ENCODE data around the gene GVQW3. TPM values are rescaled to one million over a fixed set of nuclear protein-coding genes. Genes with fewer than 3 reads are reported as not detected.

The GVQW3 gene
- total and polyA plus RNA-seq, 7 donors = 0.41 to 4.7 (median 1.8) TPM

GRCh38 chr11:76355172-76355571 is 26.0 kb upstream of the GVQW3 start:
- Histone ChIP-seq H3K4me1 (no peaks in the 10 kb centered on the region), H3K4me3 (no peak overlapping the region), H3K36me3 (peaks cover 0 to 72% (median 5%) of the 10 kb centered on the region in 4 donors), H3K27ac (no peak overlapping the region), H3K9me3 (peaks cover 0 to 3% (median 0%) of the 10 kb centered on the region in 4 donors), H3K27me3 (no peaks in the 10 kb centered on the region)
- intact Hi-C loops (cut with DNase I) = no loop called here
- TF ChIP-seq POLR2AphosphoS5 (IDR thresholded peaks at IDR 0.05) (no peak), EP300 (IDR thresholded peaks at IDR 0.05) (no peak), CTCF (IDR thresholded peaks at IDR 0.05) (no peak), POLR2A (IDR thresholded peaks at IDR 0.05) (no peak)
- 100% methylated on average over 1 of the region's 1 CpG for WGBS, 2 donors
- no peak for DNase-seq

DNA sequence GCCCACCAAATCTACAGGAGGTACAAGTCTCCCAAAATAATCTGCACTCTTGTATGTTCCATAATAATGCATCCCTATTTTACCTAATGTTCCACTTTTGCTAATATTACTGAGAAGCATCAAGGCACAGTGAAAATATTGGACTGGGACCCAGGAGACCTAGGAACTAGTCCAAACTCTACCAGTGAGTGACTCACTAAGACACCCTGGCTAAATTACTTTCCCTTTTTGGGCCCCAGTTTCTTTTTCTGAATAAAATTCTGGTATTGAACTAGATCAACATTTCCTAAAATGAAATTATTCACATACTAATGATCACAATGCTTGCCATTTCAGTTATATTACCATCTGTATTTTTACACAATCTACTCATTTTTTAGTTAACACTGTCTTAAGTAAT is 19.7 kb upstream of the GVQW3 start:
- Histone ChIP-seq H3K4me3 (no peak overlapping the region), H3K36me3 (peaks cover 0 to 31% (median 0%) of the 10 kb centered on the region in 4 donors), H3K9me3 (no peaks in the 10 kb centered on the region), H3K27ac (no peak overlapping the region), H3K27me3 (no peaks in the 10 kb centered on the region), H3K4me1 (peaks cover 0 to 15% (median 13%) of the 10 kb centered on the region in 4 donors)
- no peak for TF ChIP-seq POLR2A (IDR thresholded peaks at IDR 0.05)
- TF ChIP-seq CTCF (IDR thresholded peaks at IDR 0.05) = no peak
- TF ChIP-seq EP300 (IDR thresholded peaks at IDR 0.05) = no peak
- no peak for TF ChIP-seq POLR2AphosphoS5 (IDR thresholded peaks at IDR 0.05)
- intact Hi-C loops (cut with DNase I) = no loop called here
- DNase-seq = no peak

- intact Hi-C loops (cut with DNase I) = no loop called here
- Histone ChIP-seq H3K36me3 (peaks cover 0 to 31% (median 0%) of the 10 kb centered on the region in 4 donors), H3K27ac (no peak overlapping the region), H3K9me3 (no peaks in the 10 kb centered on the region), H3K27me3 (no peaks in the 10 kb centered on the region), H3K4me3 (no peak overlapping the region), H3K4me1 (peaks cover 0 to 15% (median 13%) of the 10 kb centered on the region in 4 donors)
- DNase-seq = no peak
- WGBS, 2 donors = 82 to 88% methylated on average over 2 of the region's 2 CpGs
- no peak for TF ChIP-seq POLR2AphosphoS5 (IDR thresholded peaks at IDR 0.05)
- no peak for TF ChIP-seq POLR2A (IDR thresholded peaks at IDR 0.05)
- TF ChIP-seq CTCF (IDR thresholded peaks at IDR 0.05) = no peak
- no peak for TF ChIP-seq EP300 (IDR thresholded peaks at IDR 0.05)
These were observed 19.3 kb upstream of the GVQW3 start for GRCh38 chr11:76361776-76362175.

- Histone ChIP-seq H3K36me3 (peaks cover 0 to 31% (median 0%) of the 10 kb centered on the region in 4 donors), H3K27me3 (no peaks in the 10 kb centered on the region), H3K9me3 (no peaks in the 10 kb centered on the region), H3K27ac (no peak overlapping the region), H3K4me3 (no peak overlapping the region), H3K4me1 (peaks cover 0 to 15% (median 13%) of the 10 kb centered on the region in 4 donors)
- 87 to 94% methylated on average over 7 of the region's 7 CpGs for WGBS, 2 donors
- TF ChIP-seq POLR2A (IDR thresholded peaks at IDR 0.05) (no peak), EP300 (IDR thresholded peaks at IDR 0.05) (no peak), POLR2AphosphoS5 (IDR thresholded peaks at IDR 0.05) (no peak), CTCF (IDR thresholded peaks at IDR 0.05) (no peak)
- intact Hi-C loops (cut with DNase I) = no loop called here
- no peak for DNase-seq
These were observed 18.4 kb upstream of the GVQW3 start for GRCh38 chr11:76362716-76363115.

DNA sequence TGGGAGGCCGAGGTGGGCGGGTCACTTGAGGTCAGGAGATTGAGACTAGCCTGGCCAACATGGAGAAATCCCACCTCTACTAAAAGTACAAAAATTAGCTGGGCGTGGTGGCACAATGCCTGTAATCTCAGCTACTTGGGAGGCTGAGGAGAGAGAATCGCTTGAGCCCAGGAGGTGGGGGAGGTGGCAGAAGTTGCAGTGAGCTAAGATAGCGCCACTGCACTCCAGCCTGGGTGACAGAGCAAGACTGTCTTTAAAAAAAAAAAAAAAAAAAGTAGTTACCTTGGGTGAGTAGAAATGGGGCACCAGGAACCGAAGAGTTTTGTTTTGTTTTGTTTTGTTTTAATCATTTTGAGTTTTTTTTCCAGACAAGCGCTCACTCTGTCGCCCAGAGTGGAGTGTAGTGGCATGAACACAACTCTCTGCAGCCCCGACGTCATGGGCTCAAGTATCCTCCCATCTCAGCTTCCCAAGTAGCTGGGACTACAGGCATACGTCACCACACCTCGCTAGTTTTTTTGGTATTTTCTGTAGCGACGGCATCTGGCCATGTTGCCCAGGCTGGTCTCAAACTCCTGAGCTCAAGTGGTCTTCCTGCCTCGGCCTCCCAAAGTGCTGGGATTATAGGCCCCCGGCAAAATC is 16.0 kb upstream of the GVQW3 start:
- Histone ChIP-seq H3K27me3 (no peaks in the 10 kb centered on the region), H3K36me3 (peaks cover 0 to 15% (median 0%) of the 10 kb centered on the region in 4 donors), H3K9me3 (no peaks in the 10 kb centered on the region), H3K27ac (no peak overlapping the region), H3K4me1 (peaks cover 0 to 19% (median 13%) of the 10 kb centered on the region in 4 donors), H3K4me3 (no peak overlapping the region)
- no peak for DNase-seq
- 92 to 94% methylated on average over 16 of the region's 16 CpGs for WGBS, 2 donors
- intact Hi-C loops (cut with DNase I) = no loop called here
- TF ChIP-seq POLR2AphosphoS5 (IDR thresholded peaks at IDR 0.05) (no peak), POLR2A (IDR thresholded peaks at IDR 0.05) (no peak), CTCF (IDR thresholded peaks at IDR 0.05) (no peak), EP300 (IDR thresholded peaks at IDR 0.05) (no peak)

Measured in sigmoid colon (tissue), 7 donors.